ENCODE results near the gene ACAN. TPM values are rescaled to one million over a fixed set of nuclear protein-coding genes. Genes with fewer than 3 reads are reported as not detected.

The ACAN gene
- total and polyA plus RNA-seq, 2 donors (not counting 3 experiments of a cell fraction or from before 2014, with no cell fraction given) = not detected

DNA sequence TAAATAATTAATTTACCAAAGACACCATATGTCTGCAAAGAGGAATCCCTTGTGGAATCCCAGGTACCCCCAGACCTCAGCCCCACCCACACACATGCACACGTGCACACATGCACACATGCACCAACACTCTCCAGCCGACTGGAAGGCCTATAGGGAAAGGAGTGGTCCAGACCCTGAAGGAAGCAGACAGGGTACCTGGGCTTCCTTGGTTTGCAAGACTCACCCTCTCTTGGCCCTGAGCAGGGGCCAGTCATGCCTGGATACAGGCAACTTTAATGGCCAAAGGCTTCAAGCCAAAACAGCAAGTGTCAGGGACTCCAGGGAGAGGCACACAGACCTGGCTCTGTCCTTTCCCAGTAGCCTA, 101.0 kb downstream of the ACAN start:
- Histone ChIP-seq H3K36me3 (ENCODE audit: control insufficient read depth in 2 of 2, extremely low read depth in 1 of 2, insufficient read depth in 2 of 2, low read length in 2 of 2) (no peaks in the 10 kb centered on the region), H3K4me3 (replicated peaks in 1 of 3; ENCODE audit: insufficient read depth in 1 of 3, low read depth in 1 of 3, low read length in 3 of 3) (no peak overlapping the region), H2AFZ (ENCODE audit: low read depth, low read length) (no peak overlapping the region), H3K27me3 (ENCODE audit: control insufficient read depth in 2 of 2, insufficient read depth in 2 of 2, low read length in 2 of 2) (no peaks in the 10 kb centered on the region), H3K9ac (replicated peaks; ENCODE audit: extremely low read depth, insufficient read depth, low read length) (no peak overlapping the region), H3K4me2 (ENCODE audit: insufficient read depth, low read length) (no peak overlapping the region), H3K9me3 (replicated peaks; ENCODE audit: control insufficient read depth, insufficient read depth, low read length) (no peaks in the 10 kb centered on the region), H3K9me1 (replicated peaks; ENCODE audit: control insufficient read depth, extremely low read depth, insufficient read depth, low read length) (no peaks in the 10 kb centered on the region), H3K27ac (ENCODE audit: insufficient read depth, low read depth, low read length) (no peak overlapping the region), H4K20me1 (replicated peaks; ENCODE audit: control insufficient read depth, extremely low read depth, insufficient read depth, low read length) (no peaks in the 10 kb centered on the region), H3K4me1 (ENCODE audit: control insufficient read depth, extremely low read depth, insufficient read depth, low read length) (no peaks in the 10 kb centered on the region), H3K79me2 (ENCODE audit: control insufficient read depth, insufficient read depth, low read length) (no peaks in the 10 kb centered on the region)
- FAIRE-seq (no peak), DNase-seq (ENCODE audit: low read depth, low spot score) (no peak)
- no TSS peak for BruUV-seq (replicated peaks)
- dilution Hi-C loops (cut with MboI; ENCODE audit: extremely low pct_ligation_motif_present, low sequenced_read_pairs) = no loop called here
- no peak for TF ChIP-seq POLR2A (IDR thresholded peaks at IDR 0.05; ENCODE audit: low read depth, low read length)
- TF ChIP-seq CTCF (IDR thresholded peaks at IDR 0.05; ENCODE audit: extremely low read depth in 1 of 2, insufficient read depth in 1 of 2, low read depth in 1 of 2, low read length in 2 of 2) = no peak
- no peak for TF ChIP-seq GATA2 (IDR thresholded peaks at IDR 0.05; ENCODE audit: insufficient read depth, insufficient read length, low read depth, low read length)
- no peak for TF ChIP-seq MAX (IDR thresholded peaks at IDR 0.05; ENCODE audit: insufficient read depth, insufficient read length)
- TF ChIP-seq MYC (IDR thresholded peaks at IDR 0.05; ENCODE audit: low read depth, low read length) = no peak
- no peak for TF ChIP-seq JUN (IDR thresholded peaks at IDR 0.05; ENCODE audit: borderline replicate concordance, insufficient read depth, insufficient read length, low read depth)
- no peak for TF ChIP-seq FOS (IDR thresholded peaks at IDR 0.05; ENCODE audit: borderline replicate concordance, insufficient read depth, low read length)
- no peak for TF ChIP-seq POLR2AphosphoS5 (IDR thresholded peaks at IDR 0.05; ENCODE audit: insufficient read depth, low read depth, low read length)
- CTCF ChIA-PET = interaction anchor here (0.7 to 4.7 kb wide), 53 partner anchors 9 to 430 kb away, joined by 3 to 82 read pairs (median 5); partner anchors contain the start of genes ABHD2, FANCI, HAPLN3 and ISG20
- POLR2A ChIA-PET = interaction anchor here (1.2 kb wide), 1 partner anchor 8 kb away, joined by 4 read pairs; no protein-coding TSS in a partner anchor
- intact Hi-C loops (cut with micrococcal nuclease) = loop anchor here (1.0 kb wide), 5 partner anchors 8 to 339 kb away; partner anchors contain the start of genes FANCI and HAPLN3
